CD4-positive, alpha-beta T cell treated with Interleukin-15 for 4 hours (primary cell): Measurements from ENCODE around the gene VEZT.
"Not testable (repeated sequence)": the region's sequence is repeated elsewhere in the genome, so short reads cannot be mapped to it uniquely, and the experiment has no call there.

ENCODE experiments used
- DNase-seq: peaks from one replicate; pipeline ENCODE4 v3.0.0-alpha.2; 2020; ENCODE audit warnings: low spot score

VEZT gene

GRCh38 chr12:95217377-95218149, at the start of gene VEZT, which contains the start of gene FGD6:
Gene VEZT, plus strand, starts transcription at chr12:95217807. Its CDS starts 44 bp downstream, at chr12:95217851.
Gene FGD6, minus strand, starts transcription at chr12:95217467. Its CDS starts 227 bp downstream, at chr12:95217240.
- peak; percentile 99 for DNase-seq

- no peak for DNase-seq
These were observed 48.9 kb upstream of the VEZT start for GRCh38 chr12:95168746-95169145.

GRCh38 chr12:95169368-95169767, 48.2 kb upstream of the VEZT start:
- no peak for DNase-seq

DNA sequence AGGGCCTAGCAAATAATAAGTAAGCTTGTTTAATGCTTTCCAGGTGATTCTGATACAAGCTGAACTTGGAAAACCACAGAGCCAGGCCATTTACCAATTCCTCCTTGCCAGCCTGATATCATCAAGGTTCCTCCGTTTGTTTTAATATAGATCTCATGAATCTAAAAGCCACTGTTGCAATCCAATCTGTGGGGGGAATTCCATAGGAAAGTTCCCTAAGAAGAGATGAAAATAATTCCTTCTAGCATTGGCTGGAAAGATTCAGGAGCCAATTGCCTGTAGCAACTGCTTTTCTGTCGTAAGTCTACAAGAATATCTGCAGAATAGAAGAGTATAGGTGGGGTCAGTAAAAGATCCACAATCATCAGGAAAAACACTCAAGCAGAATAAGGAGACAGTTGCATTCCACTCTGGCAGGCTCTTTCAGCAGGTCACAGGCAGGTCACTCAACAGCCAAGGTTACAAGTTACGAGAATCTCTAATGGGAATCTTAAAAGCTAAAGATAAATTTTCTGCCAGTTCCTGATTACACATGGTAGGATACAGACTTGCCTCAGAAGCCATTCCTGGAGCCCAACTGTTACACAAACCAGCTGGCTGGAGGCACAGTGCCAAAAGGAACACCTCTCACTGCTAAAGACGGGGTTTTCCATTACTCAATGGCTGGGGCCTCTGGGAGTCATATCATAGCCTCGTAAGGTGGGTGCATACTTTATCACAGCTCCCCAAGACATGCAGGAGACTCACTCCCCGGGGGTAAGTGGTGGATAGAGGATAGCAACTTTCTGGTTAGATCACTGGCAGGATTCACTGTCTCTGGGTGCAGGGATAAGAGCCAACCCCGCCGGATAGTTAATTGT, 44.0 kb upstream of the VEZT start:
- no peak for DNase-seq

DNA sequence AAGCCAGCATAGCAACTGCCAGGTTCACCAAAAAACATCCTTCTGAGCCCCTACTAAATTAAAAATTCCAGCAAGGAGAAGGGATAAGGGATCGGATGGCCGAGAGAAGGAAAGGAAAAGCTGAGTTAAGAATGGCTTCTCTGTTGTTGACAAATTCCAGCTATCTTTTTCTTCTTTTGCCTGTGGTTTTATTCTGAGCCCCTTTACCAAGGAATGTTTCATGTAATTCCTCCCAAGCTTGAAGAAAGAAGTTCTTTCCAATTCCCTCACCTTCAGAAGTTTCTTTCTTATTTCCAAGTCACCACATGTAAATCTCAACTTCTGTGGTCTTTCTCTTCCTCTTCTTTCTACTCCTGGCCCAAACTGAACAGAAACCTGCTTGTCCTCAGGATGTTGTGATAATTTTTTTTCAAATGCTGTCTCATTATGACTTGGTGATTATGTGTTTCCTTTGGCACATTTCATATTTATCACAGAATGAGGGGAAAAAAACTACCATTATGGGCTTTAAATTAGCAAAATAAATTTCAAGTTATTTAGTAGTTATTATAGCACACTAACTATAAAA, 40.3 kb upstream of the VEZT start:
- no peak for DNase-seq

DNA sequence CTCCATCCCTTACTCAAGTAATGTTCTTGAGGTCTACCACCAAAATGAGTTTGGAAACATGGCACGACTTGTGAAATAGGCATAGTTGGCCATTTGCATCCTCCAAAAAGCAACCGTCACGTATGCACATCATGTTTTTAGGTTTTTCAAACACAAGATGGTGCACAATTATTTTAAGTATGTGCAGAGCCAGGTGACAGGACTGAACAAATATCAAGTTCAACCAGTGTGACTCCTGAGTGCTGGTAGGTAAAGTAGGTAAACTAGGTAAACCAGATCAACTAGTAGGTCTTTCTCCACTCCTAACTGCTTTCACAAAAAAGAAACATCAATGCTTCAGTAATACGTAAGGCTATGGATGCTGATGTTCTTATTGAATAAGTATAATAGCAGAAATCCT, 39.5 kb upstream of the VEZT start:
- DNase-seq: no peak

- no peak for DNase-seq
These were observed 38.6 kb upstream of the VEZT start for GRCh38 chr12:95179011-95179410.

- no peak for DNase-seq
These were observed 36.5 kb upstream of the VEZT start for GRCh38 chr12:95181103-95181502.

- no peak for DNase-seq
These were observed 34.7 kb upstream of the VEZT start for GRCh38 chr12:95182868-95183415.

DNA sequence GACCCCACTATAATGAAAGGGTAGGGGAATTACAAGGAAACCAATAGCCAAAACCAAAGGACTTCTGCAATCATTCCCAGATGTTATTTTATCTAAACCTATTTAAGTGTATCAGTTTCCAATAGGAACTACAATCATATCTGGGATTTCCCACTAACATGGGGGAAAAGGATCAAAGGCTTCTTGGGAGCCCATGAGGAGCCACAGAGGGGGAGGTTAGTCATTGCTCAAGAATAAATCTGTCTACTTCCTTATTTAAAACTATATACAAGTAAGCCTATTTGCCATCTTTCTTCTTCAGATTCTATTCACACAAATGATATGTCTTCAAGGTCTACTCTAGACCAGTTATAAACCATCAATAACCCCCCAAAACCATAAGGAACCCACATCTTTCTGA, 33.5 kb upstream of the VEZT start:
- DNase-seq: no peak

GRCh38 chr12:95185072-95185471, 32.5 kb upstream of the VEZT start:
- DNase-seq: no peak

DNA sequence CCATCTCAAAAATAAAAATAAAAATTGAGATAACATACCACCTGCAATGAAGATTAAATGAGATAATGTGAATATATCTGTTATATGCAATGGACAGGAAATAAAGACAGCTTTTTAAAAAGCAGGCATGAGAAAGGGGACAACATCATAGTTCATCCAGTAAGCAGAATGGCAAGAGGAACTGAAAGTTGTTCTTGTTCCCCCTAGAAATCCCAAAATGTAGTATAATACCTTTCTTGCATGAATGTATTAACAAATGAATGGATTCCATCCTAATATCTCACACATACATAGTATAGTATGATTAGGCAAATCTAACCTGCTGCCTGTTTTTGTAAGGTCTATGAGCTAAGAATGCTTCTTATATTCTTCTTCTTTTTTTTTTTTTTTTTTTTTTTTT, 31.8 kb upstream of the VEZT start:
- no peak for DNase-seq

DNA sequence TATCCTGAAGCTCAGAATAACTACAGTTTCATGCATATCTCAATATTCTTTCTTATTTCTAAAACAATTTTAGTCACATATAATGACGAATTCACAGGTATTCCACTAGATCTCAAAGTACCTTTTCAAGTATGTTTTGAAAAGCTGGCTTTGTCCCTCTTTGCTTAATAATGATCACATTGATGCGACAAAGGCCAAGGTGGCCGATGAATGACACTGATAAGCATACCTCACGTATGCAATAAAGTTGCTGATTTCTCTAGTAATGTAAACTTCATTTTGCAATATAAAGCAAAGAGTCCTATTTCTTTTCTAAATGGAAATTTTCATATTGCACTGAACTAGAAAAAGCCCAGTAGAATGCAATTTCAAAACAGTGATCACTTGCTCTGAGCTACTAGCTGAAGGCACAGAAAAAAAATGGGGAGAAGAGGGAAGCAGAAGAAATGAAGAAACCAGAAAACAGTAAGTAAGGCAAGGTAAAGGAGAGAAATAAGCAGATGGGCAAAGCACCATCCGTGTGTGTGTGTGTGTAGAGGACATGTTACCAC, 29.7 kb upstream of the VEZT start:
- no peak for DNase-seq

GRCh38 chr12:95191060-95191696, 26.4 kb upstream of the VEZT start:
- DNase-seq: no peak

GRCh38 chr12:95192271-95192670, 25.3 kb upstream of the VEZT start:
- DNase-seq: no peak

DNA sequence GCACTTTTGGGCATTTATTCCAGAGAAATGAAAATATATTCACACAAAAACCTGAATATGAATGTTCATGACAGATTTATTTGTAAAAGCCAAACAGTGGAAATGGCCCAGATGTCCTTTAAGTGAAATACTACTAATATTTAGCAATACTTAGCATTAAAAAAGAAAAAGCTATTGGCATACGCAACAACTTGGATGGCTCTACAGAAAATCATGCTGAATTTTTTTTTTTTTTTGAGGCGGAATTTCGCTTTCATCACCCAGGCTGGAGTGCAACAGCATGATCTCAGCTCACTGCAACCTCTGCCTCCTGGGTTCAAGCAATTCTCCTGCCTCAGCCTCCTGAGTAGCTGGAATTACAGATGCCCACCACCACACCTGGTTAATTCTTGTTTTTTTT, 24.5 kb upstream of the VEZT start:
- no peak for DNase-seq

DNA sequence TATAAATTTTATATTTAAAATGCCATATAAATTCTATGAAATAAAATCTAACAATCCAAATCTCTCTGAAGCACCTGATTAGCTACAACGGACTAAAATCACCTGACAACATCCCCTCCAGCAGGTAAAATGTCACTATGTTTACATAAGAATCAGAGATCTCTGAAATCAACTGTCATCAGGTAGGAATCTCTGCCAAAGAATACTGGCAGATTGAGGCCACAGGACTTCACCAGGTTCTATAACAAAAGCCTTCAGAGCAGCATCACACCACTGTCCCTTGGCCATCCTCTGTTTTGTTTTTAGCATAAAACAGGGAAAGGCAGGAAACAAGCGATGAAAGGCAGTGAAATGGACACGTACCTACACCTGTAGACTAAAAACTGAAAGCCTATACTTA, 22.5 kb upstream of the VEZT start:
- no peak for DNase-seq

DNA sequence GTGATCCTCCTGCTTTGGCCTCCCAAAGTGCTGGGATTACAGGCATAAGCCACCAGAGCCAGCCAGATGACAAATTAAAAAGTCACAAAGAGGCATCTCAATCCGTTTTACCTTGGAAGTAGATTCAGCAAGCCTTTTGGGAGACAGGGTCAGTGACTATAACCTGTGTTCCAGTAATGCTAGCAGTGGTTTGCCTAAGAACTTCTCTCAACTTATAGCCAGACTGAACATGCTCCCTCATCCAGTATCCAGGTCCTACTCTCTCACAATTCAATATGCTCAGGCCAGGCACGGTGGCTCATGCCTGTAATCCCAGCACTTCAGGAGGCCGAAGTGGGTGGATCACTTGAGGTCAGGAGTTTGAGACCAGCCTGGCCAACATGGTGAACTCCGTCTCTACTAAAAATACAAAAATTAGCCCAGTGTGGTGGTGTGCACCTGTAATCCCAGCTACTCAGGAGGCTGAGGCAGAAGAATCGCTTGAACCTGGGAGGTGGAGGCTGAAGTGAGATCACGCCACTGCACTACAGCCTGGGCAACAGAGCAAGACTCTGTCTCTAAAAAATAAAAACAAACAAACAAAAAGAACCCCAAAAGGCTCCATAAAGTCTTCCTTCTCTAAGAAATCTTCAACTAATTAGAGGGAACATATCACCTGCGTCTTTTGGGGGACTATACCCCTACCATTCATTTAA, 20.6 kb upstream of the VEZT start:
- DNase-seq: not testable (repeated sequence)

- DNase-seq: no peak
These were observed 20.0 kb upstream of the VEZT start for GRCh38 chr12:95197636-95198035.

GRCh38 chr12:95198914-95199313, 18.7 kb upstream of the VEZT start:
- no peak for DNase-seq
